ENCODE data around the gene PLIN1.

The PLIN1 gene

DNA sequence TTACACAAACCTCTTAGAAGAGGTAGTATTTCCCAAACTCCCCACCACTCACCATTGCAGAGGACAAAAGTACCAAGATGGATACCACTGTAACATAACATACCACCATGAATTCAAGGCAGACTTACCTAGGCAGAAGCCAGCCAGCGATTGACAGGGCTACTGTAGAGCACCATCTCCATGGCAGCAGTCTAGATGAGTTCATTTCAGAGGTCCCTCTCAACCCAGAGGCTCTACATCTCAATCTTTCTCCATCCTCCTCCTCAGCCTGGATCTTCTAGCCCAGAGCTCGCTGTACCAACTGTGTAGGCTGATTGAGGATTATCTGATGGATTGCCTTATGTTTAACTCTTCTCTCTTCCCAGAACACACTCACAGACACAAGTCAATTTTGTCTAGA lies 2.0 kb upstream of the PLIN1 start:
- no peaks in the 10 kb centered on the region for H3K9me3 ChIP-seq (ENCODE audit: control insufficient read depth, insufficient read depth, low read length)
- no peak overlapping the region for H3K9ac ChIP-seq (ENCODE audit: low read depth, low read length)

GRCh38 chr15:89680282-89680873 lies 1.2 kb upstream of the PLIN1 start:
- no peaks in the 10 kb centered on the region for H3K9me3 ChIP-seq (ENCODE audit: control insufficient read depth, insufficient read depth, low read length)
- no peak overlapping the region for H3K9ac ChIP-seq (ENCODE audit: low read depth, low read length)
- no peaks in the 10 kb centered on the region for H3K4me1 ChIP-seq (ENCODE audit: insufficient read depth, low read length)
- H3K36me3 ChIP-seq (ENCODE audit: insufficient read depth, low read length) = no peaks in the 10 kb centered on the region

More for the DNA sequence above, 2.0 kb upstream of the PLIN1 start:
- H3K36me3 ChIP-seq (ENCODE audit: insufficient read depth, low read length) = no peaks in the 10 kb centered on the region
- no peaks in the 10 kb centered on the region for H3K4me1 ChIP-seq (ENCODE audit: insufficient read depth, low read length)

- Histone ChIP-seq H3K9ac (ENCODE audit: low read depth, low read length) (no peak overlapping the region), H3K9me3 (ENCODE audit: control insufficient read depth, insufficient read depth, low read length) (no peaks in the 10 kb centered on the region), H3K4me1 (ENCODE audit: insufficient read depth, low read length) (no peaks in the 10 kb centered on the region), H3K36me3 (ENCODE audit: insufficient read depth, low read length) (no peaks in the 10 kb centered on the region)
Observed at GRCh38 chr15:89677381-89677780, 1.8 kb downstream of the PLIN1 start.

- Histone ChIP-seq H3K9me3 (ENCODE audit: control insufficient read depth, insufficient read depth, low read length) (no peaks in the 10 kb centered on the region), H3K36me3 (ENCODE audit: insufficient read depth, low read length) (no peaks in the 10 kb centered on the region), H3K4me1 (ENCODE audit: insufficient read depth, low read length) (no peaks in the 10 kb centered on the region), H3K9ac (ENCODE audit: low read depth, low read length) (no peak overlapping the region)
Observed at GRCh38 chr15:89675606-89676005, 3.6 kb downstream of the PLIN1 start.

DNA sequence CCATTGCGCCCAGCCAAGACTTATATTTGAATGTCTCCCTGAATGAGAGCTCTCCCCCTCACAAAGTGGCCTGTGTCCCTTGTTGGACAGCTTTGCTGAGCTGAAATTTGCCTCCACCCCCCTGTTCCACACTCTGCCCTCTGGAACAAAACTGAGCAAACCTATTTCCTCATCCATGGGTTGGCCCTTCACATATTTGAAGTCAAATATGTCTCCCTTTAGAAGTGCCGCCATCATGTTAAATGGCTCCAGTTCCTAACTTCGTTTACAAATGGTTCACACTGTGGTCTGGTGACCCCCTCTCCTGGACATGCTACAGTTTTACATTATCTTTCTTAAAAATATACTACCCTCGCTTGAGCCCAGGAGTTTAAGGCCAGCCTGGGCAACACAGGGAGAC lies 4.6 kb downstream of the PLIN1 start:
- Histone ChIP-seq H3K9me3 (ENCODE audit: control insufficient read depth, insufficient read depth, low read length) (no peaks in the 10 kb centered on the region), H3K36me3 (ENCODE audit: insufficient read depth, low read length) (no peaks in the 10 kb centered on the region), H3K4me1 (ENCODE audit: insufficient read depth, low read length) (no peaks in the 10 kb centered on the region), H3K9ac (ENCODE audit: low read depth, low read length) (no peak overlapping the region)

- Histone ChIP-seq H3K9ac (ENCODE audit: low read depth, low read length) (no peak overlapping the region; the same call in 1 of the 2 replicates), H3K9me3 (ENCODE audit: control insufficient read depth, insufficient read depth, low read length) (no peaks in the 10 kb centered on the region), H3K36me3 (ENCODE audit: insufficient read depth, low read length) (no peaks in the 10 kb centered on the region), H3K4me1 (ENCODE audit: insufficient read depth, low read length) (no peaks in the 10 kb centered on the region)
Observed at GRCh38 chr15:89673165-89673512, 6.0 kb downstream of the PLIN1 start.

DNA sequence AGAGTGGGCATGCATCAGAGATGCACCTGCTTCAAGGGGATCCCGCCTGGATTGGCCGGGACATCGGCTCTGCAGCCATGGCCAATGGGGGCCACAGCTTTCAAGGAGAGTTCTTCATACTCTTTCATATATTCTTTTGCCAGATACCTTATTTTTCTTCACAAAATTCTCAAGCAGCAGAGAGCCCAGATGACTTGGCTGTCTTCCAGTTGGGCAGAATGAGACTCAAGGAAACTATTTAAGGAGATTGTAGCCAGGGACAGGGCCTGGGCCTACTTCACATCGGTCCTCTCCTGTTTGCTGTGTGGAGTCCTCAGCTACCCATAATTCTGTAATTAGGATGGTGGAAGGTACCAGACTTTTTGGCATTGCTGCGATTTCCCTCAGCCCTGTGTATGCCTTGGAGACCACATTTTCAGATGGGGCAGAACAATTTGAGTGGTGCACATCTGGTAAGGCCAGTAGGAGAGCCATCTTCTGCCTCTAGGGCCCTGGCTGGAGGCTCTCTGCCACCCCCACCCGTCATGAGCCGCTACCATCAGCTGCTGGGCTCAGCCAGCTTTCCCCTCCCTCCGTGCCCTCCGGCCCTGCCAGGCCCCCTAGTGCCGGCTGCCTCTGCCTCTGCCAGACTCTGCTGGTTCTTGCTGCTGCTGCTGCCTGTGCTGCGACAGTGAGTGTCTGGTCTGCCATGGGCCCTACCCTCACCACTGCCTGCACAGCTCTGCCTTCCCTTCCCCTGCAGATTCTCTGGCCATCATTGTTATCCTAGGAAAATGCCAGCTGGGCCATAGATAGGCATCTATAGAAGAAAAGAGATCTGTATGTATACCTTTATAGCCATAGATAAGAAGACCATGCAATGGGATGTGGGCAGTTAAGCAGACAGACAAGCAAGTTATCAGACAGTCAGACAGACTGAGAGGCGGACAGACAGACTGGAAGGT lies 6.7 kb downstream of the PLIN1 start:
- Histone ChIP-seq H3K9me3 (ENCODE audit: control insufficient read depth, insufficient read depth, low read length) (no peaks in the 10 kb centered on the region), H3K9ac (ENCODE audit: low read depth, low read length) (no peak overlapping the region; the same call in 1 of the 2 replicates), H3K36me3 (ENCODE audit: insufficient read depth, low read length) (no peaks in the 10 kb centered on the region), H3K4me1 (ENCODE audit: insufficient read depth, low read length) (no peaks in the 10 kb centered on the region)

DNA sequence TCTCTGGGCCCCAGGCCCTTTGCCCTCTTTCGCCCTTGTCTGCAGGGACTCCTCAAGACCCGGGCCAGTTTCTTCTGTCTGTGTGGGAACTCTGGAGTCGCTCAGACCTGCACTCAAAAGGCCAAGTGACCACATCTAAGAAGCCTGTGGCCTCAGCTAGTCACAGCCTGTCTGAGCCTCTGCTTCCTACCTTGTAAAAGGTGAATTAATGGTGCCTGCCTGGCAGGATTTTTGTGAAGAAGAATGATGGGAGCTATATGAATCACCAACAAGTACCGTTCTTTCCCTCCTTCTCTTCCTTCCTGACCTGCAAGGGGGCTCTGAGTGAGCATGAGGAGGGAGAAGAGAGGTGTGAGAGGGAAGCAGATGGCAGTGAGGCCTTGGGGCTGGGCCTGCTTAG lies 7.5 kb downstream of the PLIN1 start:
- H3K4me1 ChIP-seq (ENCODE audit: insufficient read depth, low read length) = no peaks in the 10 kb centered on the region
- no peak overlapping the region for H3K9ac ChIP-seq (ENCODE audit: low read depth, low read length)
- H3K36me3 ChIP-seq (ENCODE audit: insufficient read depth, low read length) = no peaks in the 10 kb centered on the region
- H3K9me3 ChIP-seq (ENCODE audit: control insufficient read depth, insufficient read depth, low read length) = no peaks in the 10 kb centered on the region

GRCh38 chr15:89670971-89671560 lies 8.1 kb downstream of the PLIN1 start:
- Histone ChIP-seq H3K36me3 (ENCODE audit: insufficient read depth, low read length) (no peaks in the 10 kb centered on the region), H3K4me1 (ENCODE audit: insufficient read depth, low read length) (0 out of 2 replicates have a peak, but pooled peaks cover 3% of the 10 kb centered on the region), H3K9ac (ENCODE audit: low read depth, low read length) (no peak overlapping the region), H3K9me3 (ENCODE audit: control insufficient read depth, insufficient read depth, low read length) (no peaks in the 10 kb centered on the region)

DNA sequence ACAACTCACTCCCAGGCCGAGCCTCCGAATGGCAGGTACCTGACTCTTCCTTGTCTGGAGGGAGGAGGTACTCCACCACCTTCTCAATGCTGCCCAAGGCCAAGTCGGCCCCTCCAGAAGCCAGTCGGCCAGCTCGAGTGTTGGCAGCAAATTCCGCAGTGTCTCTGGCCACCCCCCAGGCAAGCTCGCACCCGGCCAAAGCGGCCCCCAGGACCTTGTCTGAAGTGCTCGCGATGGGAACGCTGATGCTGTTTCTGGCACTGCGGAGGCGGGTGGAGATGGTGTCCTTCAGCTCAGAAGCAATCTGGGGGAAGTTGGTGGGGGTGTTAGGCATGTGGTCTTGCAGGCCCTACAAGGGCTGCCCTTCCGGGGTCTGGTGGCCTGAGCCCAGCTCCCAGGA lies 9.2 kb downstream of the PLIN1 start:
- Histone ChIP-seq H3K9ac (ENCODE audit: low read depth, low read length) (no peak overlapping the region), H3K9me3 (ENCODE audit: control insufficient read depth, insufficient read depth, low read length) (no peaks in the 10 kb centered on the region), H3K36me3 (ENCODE audit: insufficient read depth, low read length) (no peaks in the 10 kb centered on the region), H3K4me1 (ENCODE audit: insufficient read depth, low read length) (peaks cover 7% of the 10 kb centered on the region; the same call in 1 of the 2 replicates)

DNA sequence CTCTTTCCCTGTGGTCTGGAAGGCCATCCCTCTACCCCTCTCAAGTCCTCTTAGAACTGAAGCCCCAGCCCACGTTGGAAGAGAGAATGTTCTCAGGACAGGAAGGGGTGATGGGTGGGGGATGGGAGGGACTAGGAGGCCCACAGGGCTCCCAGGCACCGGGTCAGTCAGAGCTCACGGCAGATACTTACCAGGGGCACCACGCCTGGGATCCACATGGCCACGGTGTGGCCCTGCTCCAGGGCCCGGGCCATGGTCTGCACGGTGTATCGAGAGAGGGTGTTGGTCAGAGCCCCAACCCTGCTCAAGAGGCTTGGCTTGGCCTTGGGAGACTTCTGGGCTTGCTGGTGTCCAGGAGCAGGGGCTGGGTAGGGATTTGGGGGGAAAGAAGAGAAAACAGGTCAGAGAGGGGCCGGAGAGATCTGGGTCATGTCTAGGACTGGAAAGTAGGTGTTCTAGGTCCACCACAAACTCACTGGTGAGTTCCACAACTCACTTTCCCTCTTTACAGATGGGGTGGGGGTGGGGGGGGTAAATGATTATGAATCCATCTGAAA lies 9.8 kb downstream of the PLIN1 start:
- H3K9ac ChIP-seq (ENCODE audit: low read depth, low read length) = no peak overlapping the region
- no peaks in the 10 kb centered on the region for H3K36me3 ChIP-seq (ENCODE audit: insufficient read depth, low read length)
- H3K9me3 ChIP-seq (ENCODE audit: control insufficient read depth, insufficient read depth, low read length) = no peaks in the 10 kb centered on the region
- peaks cover 12% of the 10 kb centered on the region; the same call in 1 of the 2 replicates for H3K4me1 ChIP-seq (ENCODE audit: insufficient read depth, low read length)

- Histone ChIP-seq H3K9me3 (ENCODE audit: control insufficient read depth, insufficient read depth, low read length) (no peaks in the 10 kb centered on the region), H3K9ac (ENCODE audit: low read depth, low read length) (no peak overlapping the region), H3K36me3 (ENCODE audit: insufficient read depth, low read length) (no peaks in the 10 kb centered on the region), H3K4me1 (ENCODE audit: insufficient read depth, low read length) (peaks cover 12% of the 10 kb centered on the region)
Observed at GRCh38 chr15:89668171-89668570, 11.0 kb downstream of the PLIN1 start.

- H3K36me3 ChIP-seq (ENCODE audit: insufficient read depth, low read length) = no peaks in the 10 kb centered on the region
- no peaks in the 10 kb centered on the region for H3K9me3 ChIP-seq (ENCODE audit: control insufficient read depth, insufficient read depth, low read length)
- H3K9ac ChIP-seq (ENCODE audit: low read depth, low read length) = no peak overlapping the region
- peaks cover 15% of the 10 kb centered on the region for H3K4me1 ChIP-seq (ENCODE audit: insufficient read depth, low read length)
Observed at GRCh38 chr15:89667706-89667960, 11.5 kb downstream of the PLIN1 start.

- Histone ChIP-seq H3K9me3 (ENCODE audit: control insufficient read depth, insufficient read depth, low read length) (no peaks in the 10 kb centered on the region), H3K36me3 (ENCODE audit: insufficient read depth, low read length) (no peaks in the 10 kb centered on the region), H3K9ac (ENCODE audit: low read depth, low read length) (no peak overlapping the region), H3K4me1 (ENCODE audit: insufficient read depth, low read length) (peaks cover 18% of the 10 kb centered on the region)
Observed at GRCh38 chr15:89666858-89667705, 12.1 kb downstream of the PLIN1 start.
